OCI-M1 (cell line): Measurements from ENCODE around the gene DIDO1.

ENCODE experiments used
- DNase-seq: peaks from one replicate; lab custom pipeline; 2025; lab: John Stamatoyannopoulos, UW

DIDO1 gene

DNA sequence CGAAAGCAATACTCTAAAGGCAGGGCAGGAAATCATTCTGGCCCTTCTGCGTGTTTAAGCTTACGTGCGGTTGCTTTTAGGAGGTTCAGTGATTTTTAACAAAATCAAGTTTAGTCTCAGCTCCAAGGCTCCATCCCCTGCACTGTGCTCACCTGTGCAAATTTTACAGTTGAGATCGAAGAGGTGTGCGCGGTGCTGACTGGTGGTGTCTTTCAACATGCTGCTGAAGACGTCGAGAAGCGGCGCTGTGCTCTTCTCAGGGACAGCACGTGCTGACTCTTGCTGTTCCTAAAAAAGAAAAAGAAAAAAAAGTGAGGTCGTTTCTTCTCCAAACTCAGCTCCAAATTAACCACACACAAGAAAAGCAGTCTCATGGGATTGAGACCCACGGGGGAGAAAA, 32.0 kb downstream of the DIDO1 start:
- DNase-seq, result no peak

DNA sequence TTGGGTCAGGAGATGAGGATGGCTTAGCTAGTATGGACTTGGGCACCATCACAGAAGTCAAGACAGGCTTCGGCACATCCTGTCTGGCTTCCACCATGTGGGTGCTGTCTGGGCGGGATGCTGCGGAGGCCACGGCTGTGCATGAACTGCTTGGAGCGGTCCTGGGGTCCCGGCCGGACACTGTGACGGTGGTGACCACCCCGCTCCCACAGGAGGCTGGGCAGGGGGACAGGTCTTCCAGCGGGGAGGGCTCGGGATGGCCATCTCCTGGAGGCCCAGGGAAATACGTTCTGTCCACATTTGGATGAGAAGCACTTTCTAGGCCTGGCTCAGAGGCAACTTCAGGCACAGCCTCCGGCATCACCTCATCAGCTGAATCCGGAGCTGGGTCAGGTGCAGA, 32.6 kb downstream of the DIDO1 start:
- no peak for DNase-seq

DNA sequence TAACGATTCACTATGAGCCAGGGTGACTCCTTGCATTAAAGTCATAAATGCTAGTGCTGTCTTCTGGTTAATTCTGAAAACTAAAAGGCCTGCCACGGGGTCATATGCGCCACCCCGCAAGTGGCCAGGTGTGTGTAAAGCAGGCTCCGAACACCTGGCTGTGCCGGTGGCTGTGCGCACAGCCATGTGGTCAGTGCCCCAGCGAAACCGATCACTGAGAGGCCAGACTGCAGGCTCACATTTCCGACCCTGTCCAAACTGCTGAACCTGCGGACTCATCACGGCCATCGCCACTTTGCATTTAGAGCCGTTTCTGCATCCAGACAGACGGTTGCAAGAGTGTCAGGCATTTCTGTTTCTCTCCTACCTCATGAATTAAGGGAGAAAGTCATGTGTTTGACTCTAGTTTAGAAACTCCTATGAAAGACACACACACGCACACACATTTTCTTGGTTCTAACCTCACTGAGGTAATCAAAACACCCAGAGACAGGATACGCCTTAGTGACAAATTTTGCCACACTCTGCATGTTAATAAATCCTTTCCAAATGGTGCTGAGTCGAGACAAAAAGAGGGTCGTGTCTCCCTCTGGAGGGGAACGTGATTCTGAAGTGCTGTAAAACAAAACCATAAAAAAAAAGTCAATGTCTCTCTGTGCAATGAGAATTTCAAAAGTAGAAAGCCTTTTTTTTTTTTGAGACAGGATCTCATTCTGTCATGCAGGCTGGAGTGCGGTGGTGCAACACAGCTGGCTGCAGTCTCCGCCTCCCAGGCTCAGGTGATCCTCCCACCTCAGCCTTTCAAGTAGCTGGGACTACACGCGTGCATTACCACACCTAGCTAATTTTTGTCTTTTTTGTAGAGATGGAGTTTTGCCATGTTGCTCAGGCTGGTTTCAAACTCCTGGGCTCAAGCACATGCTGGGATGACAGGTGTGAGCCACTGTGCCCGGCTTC, 33.7 kb downstream of the DIDO1 start:
- no peak for DNase-seq

DNA sequence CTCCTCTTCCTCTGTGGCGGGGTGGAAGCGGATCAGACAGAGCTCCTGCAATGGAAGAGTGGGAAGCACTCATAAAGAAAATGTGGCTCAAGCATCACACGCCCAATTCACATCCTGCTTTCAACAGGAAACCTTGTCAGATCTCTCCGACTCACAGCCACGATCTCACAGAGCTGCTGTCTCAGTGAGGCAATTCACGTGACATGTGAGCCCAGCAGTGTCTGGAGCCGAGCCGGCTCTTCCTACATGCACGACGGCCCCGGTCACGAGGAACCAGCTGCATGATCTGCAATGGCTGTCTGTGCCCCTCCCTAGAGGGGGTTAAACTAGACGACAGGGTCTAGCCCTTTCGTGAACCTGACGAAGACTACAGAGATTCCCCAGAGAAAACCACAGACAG, 35.2 kb downstream of the DIDO1 start:
- DNase-seq, result no peak

DNA sequence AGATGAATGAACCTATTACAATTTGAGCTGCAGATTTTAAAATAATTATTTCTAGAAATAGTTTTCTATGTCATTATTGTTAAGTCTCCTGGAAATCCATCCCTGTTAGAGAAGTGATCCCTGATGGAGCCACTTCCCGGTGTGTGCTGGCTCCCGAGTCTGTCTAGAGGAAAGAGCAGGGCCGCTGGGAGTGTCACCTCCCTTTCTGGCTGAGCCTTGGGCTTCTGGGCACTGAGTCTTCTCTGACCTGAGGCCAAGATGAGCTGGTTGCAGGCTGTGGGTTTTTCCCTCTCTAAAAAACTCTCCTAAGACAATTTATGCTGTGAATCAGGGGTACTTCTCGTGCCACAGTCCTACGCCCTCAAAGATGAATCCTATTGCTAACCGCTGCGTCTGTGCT, 35.9 kb downstream of the DIDO1 start:
- no peak for DNase-seq

DNA sequence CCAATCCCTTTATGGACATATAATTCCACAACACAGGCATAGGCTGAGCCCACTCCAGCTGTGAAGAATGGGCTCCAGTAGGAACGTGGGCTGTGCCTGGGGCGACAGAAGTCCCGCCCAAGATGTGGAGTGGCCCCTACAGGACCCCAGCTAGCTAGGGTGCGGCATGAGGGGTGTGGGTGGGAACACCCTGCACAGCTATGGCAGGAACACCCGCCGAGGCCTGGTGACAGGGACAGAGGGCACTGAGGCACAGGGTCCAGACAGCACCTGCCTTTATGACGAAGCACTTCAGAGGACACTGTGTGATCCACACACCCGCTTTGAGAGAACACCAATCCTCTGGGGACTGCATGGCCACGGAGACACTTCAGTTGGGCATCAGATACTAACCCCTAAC, 36.4 kb downstream of the DIDO1 start:
- DNase-seq, result no peak

DNA sequence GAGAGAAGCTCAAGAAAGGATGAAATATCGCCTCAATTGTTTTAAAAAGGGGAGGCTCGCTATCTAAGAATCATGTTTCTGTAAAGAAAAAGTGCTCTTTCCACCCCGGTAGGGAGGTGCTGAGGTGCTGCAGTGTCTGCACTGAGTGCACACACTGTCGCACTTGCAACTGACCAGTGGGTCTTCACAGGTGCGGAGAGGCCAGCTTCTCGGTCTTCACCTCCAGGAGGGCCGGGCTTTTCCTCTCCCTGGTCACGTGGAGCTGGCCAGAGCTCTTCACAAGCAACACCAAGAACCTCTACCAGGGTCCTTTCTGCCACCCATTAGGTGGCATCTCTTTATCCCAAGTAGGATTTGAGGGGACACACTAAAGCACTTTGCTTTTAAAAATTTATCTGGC, 36.9 kb downstream of the DIDO1 start:
- DNase-seq, result no peak

DNA sequence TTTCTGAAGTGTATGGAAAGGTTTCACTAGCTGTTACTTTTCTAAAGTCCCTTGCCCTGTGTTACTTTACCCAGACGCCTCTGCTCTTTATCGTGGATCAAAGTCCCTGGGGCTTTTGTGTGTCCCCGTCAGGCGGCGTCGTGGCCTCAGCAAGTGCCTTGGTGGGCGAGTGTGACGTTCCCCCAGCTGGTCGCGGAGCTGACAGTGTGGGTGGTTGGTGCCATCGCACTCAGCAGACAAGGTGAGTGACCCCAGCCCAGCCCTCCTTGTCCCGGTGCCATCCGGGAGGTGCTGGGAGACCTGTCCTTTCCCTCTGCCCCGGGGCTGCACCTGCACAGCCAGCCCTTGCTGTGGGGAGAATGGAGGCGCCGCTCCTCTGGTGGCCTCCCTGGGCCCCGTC, 37.4 kb downstream of the DIDO1 start:
- no peak for DNase-seq

DNA sequence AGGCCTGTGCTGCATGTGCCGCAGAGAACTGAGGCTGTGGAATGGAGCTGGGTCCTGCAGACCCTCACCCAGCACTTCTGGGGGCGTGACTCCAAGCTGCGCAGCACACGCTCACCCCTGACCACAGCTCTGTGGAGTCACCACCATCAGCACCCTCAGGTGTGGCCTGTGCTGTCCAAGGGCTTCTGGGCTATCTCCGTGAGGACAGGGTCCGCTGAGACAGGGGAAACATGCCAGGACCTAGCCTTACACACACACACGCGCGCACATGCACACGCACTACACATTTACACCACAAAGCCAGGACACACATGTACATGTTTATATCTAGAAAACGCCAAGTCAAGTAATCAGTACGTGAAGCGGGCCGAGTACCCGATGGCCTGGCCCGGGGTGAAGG, 37.9 kb downstream of the DIDO1 start:
- no peak for DNase-seq

DNA sequence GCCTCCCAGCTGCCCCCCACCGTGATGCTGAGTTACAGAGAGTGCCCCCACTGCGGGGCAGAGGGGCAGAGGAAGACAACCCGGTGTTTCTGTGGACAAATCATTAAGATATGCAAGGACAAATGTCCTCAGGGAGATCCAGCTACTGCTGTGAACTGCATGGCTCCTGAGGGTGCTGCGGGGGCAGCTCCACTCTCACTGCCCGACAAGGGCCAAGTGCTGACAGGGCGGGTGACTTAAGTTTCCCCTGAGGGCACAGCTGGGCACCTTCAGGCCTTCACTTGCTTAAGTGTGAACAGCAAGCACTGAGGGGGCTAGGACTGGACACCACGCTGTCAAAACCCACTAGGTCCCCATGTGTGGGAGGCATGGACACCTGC, 38.5 kb downstream of the DIDO1 start:
- no peak for DNase-seq

DNA sequence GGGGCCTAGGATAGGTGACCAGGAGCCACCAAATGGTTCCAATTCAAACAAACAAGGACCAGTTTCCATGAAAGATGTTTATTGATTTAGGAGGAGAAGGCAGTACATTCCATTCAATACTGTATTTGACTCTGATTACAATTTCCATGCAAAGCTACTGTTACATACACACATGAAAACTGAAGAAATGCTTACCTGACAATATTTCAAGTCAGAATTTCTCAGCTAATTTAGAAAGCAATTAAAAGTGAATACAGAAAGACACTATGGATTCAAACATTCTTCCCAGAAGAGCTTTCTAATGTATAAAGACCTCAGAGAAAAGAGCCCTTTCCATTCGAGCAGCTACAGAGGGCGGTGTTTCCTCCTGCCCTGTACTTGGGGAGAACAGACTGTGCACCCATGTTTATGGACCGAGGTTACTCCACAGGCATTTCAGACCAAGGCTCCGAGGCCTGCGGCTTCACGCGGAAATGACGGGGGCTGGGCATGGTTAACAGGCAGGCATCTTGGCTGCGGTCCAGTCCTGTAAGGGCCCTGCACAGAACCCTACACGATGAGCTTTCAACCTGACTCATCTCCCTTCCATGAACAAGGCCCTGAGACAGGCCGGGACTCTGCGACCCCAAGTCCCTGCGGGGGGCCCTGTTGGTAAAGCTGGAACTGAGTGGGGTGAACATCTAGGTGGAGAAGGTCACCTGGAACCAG, 39.0 kb downstream of the DIDO1 start:
- no peak for DNase-seq

DNA sequence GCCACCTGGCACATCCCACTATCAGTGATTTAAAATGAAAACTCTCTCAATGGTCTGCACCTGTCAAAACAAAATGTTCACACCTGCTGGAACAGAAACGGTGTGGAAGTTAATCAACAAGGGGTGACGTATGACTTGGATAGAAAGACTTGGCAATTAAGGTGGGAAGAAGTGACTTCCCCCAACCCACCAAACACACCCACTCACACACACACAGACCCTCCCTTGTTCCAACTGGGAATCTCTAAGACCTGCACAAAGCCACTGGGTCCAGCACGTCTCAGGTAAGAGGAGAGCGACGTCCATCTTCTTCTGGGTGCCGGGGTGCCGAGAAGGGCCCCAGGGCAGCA, 39.6 kb downstream of the DIDO1 start:
- no peak for DNase-seq

DNA sequence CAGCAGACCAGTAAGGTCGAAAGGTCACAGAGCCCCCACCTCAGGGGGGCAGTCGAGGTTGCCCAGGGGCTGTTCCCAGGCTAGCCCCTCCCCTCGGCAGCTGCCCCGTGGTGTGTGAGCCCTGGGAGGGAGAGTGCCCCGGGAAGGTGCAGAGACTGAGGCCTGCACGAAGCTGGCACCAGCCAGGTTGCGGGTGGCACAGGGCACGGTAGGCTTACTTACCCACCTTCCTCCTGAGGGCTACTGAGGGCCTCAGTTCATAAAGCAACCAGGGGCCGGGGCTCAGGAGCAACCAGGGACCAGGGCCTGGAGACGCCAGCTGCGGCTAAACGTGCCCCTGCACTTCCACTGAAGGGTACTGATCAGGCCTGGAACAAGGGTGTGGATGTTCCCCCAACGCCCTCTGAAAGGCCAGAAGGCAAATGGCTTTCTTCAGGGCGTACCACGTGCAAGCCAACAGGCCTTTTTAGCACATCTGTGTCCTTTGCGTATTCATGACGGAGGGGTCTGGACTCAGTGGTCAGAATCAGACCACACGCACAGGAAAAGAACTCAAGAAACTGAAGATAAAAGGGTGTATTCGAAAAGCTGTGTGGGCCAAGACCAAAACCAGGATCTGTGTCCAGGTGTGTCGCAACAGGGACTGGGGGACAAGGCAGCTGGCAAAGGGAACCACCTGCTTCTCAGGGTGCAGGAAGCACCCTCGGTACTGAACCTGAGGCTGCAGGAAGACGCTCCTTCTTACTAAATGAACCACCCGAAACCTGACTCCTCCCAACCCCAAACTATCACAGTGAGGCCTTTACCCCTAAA, 40.2 kb downstream of the DIDO1 start:
- DNase-seq, result no peak

DNA sequence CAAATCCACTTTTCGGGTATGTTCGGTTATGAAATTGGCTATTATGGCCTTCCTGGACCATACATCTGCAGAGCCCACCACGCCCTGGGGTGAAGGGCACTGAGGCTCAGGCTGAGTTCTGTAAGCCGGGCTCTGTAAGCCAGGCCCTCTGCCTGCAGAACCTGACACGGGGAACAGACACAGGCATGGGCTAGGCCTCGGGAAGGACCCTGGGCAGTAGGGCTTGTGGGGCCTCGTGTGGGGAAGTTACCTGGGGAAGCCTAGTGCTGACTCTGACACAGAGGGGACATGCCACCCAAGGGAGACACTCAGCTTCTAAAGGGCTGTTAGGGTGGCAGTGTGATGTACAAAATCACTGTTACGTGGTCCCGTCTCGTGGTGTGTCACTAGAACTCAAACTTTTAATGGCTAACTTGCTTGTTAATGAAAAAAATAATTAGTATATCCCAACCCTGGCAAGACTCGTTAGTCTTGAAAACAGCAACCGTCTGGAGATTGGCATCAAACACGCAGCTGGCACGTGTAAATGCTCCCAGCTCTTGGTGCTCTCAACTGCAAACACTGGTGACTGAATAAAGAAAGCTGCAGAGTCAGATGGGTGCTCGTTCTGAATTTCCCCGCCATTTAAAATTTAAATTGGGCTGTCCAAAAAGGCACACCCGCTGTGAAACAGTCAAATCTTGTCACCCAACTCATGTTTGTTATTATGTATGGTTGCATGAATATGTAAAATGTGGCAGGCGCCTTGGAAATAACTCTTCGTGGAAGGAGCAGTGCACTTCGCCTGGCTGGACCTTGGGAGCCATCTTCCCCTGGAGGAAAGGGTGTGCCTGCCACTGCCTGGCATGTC, 41.0 kb downstream of the DIDO1 start:
- no peak for DNase-seq

DNA sequence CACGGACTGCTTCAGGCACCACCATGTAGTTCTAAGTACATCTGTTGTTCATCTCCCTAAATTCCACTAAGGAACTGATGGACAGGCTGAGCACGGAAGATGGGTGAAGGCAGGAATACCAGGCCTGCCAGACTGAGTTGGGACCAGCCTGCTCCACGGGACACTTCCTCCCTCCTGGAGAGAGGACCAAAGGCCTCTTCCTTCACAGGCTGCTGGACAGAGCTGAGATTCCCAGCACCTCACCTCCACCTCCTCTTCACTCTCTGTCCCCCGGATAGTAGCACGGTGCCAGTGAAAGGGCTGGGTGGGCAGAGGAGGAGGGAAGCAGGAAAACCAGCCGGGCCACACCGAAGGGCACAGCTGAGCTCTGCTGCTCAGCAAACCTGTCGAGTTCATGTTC, 41.7 kb downstream of the DIDO1 start:
- no peak for DNase-seq

DNA sequence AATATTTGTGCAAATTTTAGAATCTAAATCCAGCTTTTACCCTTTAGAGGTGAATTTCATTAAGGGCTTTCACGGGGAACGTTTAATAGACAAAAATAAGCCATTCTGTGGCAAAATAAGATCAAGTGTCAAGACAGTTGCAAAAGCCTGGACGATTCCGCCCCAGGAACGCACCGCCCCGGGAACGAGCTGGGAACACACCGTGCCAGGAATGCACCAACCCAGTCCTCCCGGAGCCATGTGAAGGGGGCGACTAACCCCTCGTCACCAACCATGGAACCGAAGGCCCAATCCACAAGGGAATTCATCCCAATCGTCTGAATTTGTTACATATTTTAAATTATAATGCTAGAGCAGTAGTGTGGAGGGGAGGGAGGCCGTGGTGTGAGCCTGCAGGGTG, 43.9 kb downstream of the DIDO1 start:
- DNase-seq, result no peak

DNA sequence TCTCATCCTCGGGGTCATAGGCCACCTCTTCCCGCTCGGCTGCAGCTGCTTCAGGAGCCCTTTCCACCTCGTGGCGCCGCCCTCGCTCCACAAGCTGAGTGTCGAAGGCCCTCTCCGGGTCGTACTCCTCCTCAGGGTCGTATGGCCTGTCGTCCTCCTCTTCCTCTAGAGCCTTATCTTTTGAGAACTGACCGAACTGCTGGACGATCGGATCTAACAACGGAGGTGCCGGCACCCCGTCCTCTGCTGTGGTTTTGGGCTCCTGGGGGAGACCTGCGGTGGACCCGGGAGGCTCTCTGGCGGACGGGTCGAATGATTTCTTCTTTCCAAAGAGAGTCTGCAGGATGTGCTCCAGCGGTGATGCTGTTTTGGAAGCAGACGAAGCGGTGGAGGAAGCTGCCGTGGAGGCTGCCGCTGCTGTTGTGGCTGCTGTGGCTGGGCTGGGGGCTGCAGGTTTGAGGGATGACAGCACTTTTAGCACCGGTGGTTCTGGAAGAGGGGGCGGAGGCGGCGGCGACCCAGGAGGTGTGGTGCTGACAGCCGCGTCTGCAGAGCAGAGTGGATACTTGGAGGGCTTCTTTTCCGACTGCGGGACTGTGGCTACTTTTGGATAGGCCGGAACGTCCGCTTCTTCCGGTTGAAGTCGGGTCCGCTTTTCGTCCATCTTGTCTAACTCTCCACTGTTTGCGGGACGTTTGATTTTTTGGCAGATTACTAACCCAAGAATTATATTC, 44.5 kb downstream of the DIDO1 start:
- DNase-seq, result no peak

DNA sequence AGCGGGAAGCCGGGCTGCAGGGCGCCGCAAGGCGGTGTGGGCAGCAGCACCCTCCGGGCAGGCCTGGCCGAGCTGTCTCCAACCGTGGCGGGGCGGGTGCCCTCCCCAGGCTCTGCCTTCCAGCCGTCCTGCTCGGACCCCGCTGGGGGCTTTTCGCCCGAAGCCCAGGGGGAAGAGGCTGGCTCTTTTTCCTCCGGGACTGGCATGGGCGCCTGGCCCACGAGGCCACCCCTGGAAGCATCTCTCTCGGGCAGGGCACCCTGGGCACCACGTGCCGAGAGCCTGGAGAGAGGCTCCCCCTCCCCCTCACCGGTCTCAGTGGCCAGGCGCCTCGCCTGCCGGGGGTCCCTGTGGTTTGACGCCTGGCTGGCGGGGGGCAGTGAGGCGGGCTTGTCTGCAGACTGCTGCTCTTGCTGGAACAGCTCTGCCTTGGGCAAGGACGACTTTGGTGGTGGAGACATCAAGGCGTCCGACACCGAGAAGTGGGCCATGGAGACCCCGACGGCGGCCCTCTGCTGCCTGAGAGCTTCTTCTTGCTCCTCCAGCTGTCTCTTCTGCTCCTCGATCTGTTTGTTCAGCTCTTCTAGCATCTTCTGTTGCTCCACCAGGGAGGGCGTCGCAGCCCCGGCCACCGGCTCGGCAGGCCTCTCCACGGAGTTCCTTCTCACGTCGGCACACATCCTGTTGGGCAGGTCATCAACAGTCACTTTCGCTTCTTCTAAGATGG, 45.2 kb downstream of the DIDO1 start:
- no peak for DNase-seq

DNA sequence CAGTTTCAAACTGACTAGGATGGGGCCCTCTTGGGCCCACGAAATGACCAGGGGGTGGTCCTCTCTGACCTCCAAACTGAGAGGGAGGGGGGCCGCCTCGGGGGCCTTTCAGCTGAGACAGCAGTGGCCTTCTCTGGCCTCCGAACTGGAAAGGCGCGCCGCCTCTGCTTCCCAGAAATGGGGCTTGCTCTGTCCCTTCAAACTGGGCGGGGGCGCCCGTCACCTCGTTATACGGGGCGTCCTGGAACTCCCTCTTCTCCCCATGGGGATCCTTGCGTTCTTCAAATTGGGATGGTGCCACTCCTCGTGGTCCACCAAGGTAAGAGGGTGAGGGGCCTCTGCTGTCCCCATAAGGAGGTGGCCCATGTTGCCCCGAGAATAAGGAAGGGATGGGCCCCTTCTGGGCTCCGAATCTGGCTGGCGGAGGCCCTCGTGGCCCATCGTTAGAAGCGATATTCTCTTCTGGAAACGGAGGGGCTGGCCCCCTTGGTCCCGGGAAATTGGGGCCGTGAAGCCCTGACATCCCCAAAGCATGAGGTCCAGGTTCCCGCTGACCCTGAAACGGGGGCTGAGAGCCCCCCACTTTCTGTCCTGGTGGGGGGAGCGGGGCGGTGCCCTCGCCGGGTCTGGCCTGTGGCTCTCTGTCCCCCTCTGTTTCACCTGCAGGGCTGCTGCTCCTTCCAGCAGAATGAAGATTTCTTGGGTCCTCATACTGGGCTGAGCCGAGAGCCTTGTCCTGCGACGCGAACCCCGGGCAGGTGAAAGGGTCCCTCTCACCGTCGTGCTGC, 46.0 kb downstream of the DIDO1 start:
- no peak for DNase-seq
